GM21528 (cell line): Measurements from ENCODE around the gene DLK1.

Experiments
- ATAC-seq: cut with Tn5 transposase; IDR thresholded peaks from one replicate; pipeline ENCODE4 v1.9.1; 2021; ENCODE audit warnings: mild to moderate bottlenecking, moderate library complexity; ENCODE audit not compliant: unreplicated experiment, low FRiP score

DLK1 gene

DNA sequence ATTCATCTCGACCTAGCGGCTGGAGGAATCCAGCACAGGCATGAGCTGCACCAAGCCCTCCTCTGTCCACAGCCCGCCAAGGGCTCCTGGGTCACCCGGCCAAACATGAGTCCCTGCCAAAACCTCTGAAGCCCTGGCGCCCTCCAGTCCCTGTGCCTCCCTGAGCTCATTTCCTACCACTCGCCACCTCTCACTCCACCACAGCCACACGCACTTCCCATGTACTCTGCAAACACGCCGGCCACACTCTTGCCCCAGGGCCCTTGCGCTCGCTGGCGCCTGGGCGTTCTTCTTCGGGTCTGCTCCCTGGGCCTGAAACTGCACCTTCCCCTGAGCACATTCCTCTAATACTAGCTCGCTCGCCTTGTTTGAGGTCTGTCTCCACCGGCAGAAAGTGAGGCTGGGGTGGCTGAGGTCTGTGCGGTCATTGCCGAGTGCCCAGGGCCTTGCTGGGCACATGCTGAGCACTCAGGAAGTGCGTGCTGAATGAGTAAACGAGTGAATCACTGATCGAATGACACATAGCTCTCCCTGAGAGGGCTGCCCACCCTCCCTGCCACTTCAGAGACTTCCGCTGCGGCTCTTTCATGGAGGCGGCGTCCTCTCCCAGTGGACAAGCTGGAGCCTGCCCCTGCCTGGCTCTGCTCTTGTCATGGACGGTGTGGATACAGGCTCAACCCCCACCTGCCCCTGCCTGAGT, 33.7 kb upstream of the DLK1 start:
- no peak for ATAC-seq

- ATAC-seq, result no peak
These were observed 32.7 kb upstream of the DLK1 start for GRCh38 chr14:100693877-100694578.

GRCh38 chr14:100694579-100695422, 31.9 kb upstream of the DLK1 start:
- ATAC-seq, result no peak

- no peak for ATAC-seq
These were observed 31.3 kb upstream of the DLK1 start for GRCh38 chr14:100695423-100695738.

DNA sequence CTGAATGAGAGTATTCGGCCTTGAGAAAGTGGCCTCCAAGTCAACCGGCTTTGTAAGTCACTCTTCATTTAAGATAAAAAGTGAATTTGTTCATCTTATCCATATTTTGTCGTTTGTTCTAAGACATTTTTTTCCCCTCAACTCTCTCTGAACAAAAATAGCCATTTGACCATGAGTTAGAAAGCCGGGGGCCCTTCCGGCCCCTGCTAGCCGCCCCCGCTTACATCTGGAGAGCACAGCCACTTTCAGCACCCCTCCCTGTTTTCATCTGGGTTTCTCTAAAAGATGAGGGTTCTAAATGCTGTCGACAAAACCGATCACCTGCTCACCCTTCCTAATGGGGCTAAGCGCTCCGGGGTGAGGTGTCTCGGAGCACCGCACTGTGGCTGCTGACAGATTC, 30.7 kb upstream of the DLK1 start:
- ATAC-seq, result no peak

DNA sequence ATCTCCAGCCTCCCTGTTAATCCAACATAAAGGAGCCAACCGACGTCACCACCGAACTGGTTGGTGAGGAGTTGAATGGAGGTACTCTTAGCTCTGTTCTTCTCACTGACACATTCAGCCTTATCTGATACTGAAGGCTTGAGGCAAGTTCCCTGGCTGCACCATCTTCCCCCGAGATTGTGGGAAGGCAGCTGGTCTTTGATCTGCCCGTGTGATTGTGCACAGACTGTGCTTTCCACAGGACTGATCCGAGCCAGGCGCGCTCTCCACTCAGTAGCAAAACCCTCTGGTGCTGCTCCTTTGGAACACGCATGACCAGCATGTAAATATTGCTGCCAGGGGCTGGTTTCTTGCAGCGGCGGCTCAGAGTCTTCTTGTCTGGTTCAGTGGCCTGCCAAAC, 30.1 kb upstream of the DLK1 start:
- ATAC-seq, result no peak

DNA sequence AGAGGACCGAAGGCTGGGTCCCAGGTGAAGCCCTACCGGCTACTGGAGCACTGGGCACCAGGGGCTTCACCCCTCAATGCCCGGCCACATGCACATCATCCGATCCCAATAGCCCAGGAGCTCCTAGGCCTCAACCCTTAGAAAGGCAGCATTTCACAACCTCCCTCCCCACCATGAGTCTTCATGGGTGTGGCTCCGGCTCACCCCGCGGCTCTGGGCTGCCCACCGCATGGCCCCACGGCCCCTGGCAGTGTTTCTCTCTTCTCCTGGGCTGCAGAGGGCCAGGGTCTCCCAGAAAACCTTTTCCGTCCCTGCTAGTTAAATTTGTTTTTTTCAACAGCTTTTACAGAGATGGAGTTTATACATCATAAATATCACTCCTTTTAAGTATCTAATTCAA, 28.6 kb upstream of the DLK1 start:
- no peak for ATAC-seq

DNA sequence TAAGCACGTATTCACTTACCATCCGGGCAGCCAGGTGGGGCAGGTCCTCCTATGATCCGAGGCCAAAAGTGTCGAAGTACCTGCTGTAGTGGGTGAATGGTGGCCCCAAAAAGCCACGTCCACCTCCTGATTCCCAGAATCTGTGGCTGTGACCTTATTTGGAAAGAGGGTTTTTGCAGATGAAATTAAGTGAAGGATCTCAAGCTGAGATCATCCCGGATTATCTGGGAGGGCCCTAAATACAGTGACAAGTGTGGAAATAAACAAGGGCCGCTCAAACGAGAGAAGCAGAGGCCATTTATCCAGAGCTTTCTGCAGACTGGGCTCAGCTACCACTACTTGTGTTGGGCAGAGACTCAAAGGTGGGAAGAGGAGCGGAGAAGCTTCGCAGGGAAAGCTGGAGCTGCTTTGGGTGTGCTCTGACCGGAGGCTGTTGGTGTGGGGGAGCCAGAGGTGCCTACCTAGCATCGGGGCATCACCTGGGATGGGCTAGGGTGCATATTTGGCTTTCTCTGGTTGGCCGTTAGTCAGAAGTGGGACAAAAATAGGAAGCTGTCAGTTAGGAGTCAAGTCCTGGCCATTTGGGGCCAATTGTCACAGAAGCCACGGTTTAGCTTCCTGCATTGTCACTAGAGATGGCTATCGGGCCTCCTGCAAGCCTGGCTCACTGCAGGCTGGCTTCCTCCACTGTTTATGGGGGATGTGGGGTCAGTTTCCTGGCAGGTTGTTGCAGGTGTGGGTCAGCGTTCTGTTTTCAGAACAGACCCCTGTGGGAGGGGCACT, 27.8 kb upstream of the DLK1 start:
- ATAC-seq, result no peak

DNA sequence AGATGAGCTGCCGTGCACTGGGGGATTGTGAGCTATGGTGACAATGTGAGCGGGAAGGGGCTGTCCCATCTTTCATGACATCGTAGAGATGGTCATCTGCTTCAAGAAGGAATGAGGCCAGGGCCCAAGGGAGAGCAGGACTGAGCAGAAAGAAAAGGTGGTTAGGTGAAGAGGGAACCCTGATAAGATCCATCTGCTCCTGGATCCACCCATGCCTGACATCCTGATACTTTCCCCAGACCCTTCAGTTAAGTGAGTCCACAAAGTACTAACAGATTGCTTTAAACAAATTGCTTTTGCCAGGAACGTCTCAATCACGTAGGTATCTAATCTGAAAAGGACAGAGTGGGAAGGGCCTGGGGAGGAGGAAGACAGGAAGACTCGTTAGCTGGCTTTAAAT, 25.4 kb upstream of the DLK1 start:
- no peak for ATAC-seq

- ATAC-seq, result no peak
These were observed 24.1 kb upstream of the DLK1 start for GRCh38 chr14:100702590-100702989.

GRCh38 chr14:100703386-100704220, 23.1 kb upstream of the DLK1 start:
- ATAC-seq, result no peak

DNA sequence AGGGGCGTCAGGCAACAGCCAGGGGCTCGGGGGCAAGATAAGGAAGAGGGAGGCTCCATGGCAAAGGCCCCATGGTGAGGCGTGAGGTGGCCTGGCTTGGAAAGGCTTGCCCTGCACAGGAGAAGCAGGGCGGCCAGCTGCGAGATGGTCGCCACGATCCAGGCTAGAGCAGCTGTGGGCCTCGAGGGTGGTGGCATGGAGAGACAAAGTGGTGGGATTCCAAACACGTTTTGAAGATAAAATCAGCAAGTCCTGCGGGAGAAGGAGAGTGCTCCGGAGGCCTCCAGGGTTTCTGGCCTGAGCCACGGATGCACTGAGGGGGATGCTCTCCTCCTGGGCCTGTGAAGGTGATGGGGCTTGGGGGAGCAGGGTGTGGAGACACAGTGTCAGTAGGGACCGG, 20.5 kb upstream of the DLK1 start:
- no peak for ATAC-seq

DNA sequence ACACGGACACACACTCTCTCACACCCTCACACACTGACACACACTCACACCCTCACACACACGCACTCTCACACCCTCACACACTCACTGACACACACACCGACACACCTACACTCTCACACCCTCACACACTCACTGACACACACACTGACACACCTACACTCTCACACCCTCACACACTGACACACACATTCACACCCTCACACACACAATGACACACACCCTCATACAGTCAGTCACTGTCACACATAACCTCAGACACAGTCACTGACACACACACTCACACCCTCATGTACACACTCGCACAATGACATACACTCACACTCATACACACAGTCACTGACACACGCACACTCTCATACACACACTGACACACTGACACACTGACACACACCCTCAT, 19.8 kb upstream of the DLK1 start:
- ATAC-seq, result no peak

DNA sequence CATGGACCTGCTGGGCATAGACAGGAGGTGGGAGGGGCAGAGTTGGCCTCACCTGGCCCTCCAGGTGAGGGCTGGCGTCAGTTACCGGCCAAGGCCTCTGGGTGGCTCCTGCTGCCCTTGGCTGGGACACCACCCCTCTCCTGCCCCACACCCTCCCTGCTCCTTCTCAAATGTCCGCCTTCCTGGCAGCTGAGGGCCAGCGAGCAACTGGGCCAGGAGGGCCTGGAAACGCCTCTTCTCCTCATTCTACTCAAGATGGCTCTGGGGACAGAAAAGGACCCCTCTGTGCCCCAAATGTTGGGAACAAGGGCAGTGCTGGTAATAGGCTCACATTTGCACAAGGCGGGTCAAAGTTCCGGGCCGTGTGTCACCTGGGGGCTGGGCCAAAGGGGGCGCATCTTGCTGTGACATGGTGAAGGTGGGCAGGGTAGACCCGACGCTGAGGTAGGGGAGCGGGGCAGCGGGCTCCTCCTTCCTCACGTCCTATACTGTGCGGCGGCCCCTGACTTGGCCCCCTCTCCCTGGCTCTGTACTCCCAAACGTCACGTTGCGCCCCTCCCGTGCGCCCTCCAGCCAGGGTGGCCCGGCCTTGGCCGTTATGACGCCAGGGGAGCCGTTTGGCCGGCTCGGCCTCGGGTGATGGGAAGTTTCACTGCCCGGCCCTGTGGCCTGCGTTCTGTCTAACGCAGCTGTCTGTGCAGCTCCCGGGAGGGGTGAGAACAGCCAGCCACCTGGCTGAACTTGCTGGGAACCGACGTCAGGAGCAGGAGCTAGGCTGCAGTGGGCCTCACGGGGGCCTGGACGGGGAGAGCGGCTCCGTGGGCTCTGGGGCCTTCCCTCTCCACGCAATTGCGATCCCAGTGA, 18.0 kb upstream of the DLK1 start:
- no peak for ATAC-seq

GRCh38 chr14:100709289-100710284, 17.1 kb upstream of the DLK1 start:
- no peak for ATAC-seq

- ATAC-seq, result no peak
These were observed 16.3 kb upstream of the DLK1 start for GRCh38 chr14:100710391-100710790.

- ATAC-seq, result no peak
These were observed 15.7 kb upstream of the DLK1 start for GRCh38 chr14:100710826-100711462.
